Anterior cingulate cortex (tissue), 58 donors: ENCODE measurements around the gene IFT122.
"Not testable (repeated sequence)": the region's sequence is repeated elsewhere in the genome, so short reads cannot be mapped to it uniquely, and the experiment has no call there.

Source experiments
- DNase-seq, 58 donors: peaks; one replicate each; lab custom pipeline; 2025; lab: John Stamatoyannopoulos, UW

The IFT122 gene

DNA sequence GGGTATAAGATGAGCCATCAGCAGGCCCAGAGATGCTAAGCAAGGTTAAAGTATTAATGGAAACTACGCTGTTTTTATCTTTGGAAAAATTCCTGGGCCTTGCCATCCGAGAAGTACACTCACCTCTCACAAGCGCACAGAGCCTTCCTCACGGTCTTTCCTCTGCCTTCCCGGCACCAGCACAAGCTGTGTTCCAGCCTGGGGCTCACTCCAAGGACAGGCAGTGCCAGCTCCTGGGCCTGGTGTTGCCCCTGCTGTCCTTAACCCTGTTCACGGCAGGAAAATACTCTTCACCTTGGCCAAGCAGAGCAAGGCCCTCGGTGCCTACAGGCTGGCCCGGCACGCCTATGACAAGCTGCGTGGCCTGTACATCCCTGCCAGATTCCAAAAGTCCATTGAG, 74.1 kb downstream of the IFT122 start:
- no peak for DNase-seq

- DNase-seq: no peak
These were observed 74.5 kb downstream of the IFT122 start for GRCh38 chr3:129514563-129514962.

DNA sequence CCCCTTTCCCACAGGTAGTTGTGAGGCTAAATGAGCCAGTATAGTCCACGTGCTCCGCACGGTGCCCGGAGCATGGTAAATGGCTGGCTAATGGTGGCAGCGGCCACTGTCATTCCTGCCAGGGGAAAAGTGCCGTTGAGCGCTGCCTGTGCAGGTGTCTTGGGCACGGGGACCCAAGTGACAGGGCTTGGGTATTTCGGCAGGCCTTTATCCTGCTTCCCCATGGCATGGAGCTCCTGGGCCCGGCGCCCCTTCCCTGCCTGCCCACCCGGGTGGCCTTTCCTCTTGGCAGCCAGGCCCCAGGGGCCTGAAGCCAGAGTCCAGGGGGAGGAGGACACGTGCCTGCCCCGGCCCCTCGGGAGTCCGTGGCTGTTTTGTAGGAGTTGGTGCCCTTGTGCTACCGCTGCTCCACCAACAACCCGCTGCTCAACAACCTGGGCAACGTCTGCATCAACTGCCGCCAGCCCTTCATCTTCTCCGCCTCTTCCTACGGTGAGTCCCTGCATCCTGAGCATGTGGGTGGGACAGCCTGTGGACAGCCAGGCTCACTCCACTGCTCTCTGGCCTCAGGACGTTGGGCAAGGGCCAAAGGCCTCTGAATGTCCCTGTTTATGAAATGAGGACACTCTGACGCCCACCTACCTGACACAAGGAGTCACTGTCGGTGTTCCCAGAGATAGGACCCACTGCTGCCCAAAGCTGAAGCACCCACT, 75.2 kb downstream of the IFT122 start:
- not testable (repeated sequence) for DNase-seq

GRCh38 chr3:129515821-129516432, 75.9 kb downstream of the IFT122 start:
- DNase-seq: not testable (repeated sequence)

- no peak for DNase-seq
These were observed 77.5 kb downstream of the IFT122 start for GRCh38 chr3:129517516-129517915.

GRCh38 chr3:129518038-129518561, 78.1 kb downstream of the IFT122 start:
- DNase-seq: peak in 5 of 58 donors; percentile 12 to 31 (median 18)

GRCh38 chr3:129518581-129518980, 78.6 kb downstream of the IFT122 start:
- DNase-seq: no peak

DNA sequence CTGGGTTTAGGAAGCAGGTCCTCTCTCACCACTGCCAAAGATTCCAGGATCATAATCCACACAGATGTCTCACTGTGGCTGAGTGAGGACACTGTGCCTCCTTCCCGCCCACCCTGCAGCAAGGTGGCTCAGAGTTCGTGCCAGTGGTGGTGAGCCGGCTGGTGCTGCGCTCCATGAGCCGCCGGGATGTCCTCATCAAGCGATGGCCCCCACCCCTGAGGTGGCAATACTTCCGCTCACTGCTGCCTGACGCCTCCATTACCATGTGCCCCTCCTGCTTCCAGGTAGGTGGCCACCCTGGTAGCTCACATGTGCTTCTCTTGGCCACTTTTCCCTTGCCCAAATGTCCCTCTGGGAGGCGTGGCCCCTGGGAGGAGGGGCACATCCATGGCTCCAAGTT, 79.4 kb downstream of the IFT122 start:
- no peak for DNase-seq

DNA sequence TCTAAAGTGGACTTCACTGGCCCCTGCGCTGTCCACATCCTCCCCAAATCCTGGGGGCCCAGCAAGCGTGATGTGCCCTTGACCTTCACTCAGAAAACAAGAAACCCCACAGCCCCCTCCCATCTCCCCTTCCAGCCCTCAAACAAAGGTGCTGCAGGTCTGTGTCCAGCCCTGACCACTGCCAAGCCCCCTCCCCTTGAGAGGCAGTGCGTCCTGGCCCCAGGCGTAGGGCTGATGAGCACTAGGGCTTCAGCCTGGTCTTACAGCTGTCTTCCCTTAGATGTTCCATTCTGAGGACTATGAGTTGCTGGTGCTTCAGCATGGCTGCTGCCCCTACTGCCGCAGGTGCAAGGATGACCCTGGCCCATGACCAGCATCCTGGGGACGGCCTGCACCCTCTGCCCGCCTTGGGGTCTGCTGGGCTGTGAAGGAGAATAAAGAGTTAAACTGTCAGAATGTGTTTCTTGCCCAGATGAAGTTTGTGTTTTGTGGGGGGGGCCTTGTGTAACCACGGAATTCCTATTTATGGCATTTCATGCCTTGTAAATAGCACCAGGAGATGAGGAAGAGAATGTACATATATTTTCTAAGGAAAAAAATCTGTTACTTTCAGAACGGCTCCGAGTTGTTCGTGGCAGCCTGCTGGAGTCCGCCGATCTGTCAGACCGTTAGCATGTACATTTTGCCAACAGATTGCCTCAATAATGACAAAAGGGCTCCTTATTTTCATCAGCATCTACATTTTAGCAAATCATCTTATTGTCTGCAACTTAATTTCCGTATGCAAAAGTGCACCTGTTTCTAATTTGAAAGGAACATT, 80.1 kb downstream of the IFT122 start:
- DNase-seq: no peak

GRCh38 chr3:129520960-129521359, 80.9 kb downstream of the IFT122 start:
- no peak for DNase-seq

GRCh38 chr3:129521611-129522010, 81.6 kb downstream of the IFT122 start:
- DNase-seq: no peak

DNA sequence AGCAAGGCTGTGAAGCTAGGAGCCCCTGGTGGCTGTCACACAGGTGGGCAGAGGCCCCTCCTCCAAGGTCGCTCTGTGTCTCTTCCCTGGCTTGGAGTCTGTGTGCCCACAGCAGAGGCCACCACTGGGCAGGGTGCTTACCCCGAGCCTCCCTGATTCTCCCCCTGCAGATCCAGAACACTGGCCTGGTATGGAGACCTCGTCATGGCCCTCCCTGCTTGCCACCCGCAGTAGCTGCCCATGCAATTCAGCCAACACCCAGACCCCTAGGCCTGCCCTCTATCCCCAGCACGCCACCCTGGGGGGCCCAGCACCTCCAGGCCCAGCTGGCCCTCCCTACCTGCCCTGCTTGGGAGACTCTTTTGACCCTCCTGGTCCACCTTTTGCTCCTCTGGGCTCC, 82.9 kb downstream of the IFT122 start:
- DNase-seq: no peak

DNA sequence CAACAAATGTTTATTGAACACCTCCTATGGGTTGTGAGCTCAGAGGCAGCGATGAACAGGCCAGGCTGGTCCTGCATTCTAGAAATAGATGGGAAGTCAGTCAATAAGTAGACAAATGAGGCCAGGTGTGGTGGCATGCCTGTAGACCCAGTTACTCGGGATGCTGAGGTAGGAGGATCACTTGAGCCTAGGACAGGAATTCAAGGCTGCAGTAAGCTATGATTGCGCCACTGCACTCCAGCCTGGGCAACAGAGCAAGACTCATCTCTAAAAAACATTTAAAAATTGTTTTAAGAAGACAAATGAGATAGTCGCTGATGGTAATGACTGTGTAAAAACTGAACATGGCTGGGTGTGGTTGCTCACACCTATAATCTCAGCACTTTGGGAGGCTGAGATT, 84.1 kb downstream of the IFT122 start:
- no peak for DNase-seq

- no peak for DNase-seq
These were observed 85.4 kb downstream of the IFT122 start for GRCh38 chr3:129525341-129525968.

- no peak for DNase-seq
These were observed 86.3 kb downstream of the IFT122 start for GRCh38 chr3:129526121-129526900.

DNA sequence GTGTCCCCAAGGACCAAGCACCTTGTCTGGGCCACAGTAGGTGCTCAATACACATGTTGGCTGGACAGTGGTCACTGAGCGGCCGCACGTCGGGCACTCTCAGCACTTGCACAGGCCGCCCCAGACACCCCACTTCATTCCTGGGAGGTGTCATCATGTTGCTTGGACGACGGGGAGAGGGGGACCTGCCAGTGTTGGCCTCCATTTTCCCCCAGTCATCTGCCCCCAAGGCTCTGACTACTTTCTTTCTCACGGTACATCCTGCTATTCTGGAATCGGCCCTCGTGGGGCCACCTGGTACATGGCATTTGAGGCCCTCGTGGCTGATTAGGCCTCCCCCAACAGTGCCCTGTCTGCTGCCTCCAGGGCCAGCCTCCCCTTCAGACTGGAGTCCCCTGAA, 87.2 kb downstream of the IFT122 start:
- no peak for DNase-seq

- no peak for DNase-seq
These were observed 88.6 kb downstream of the IFT122 start, which contains the start of gene RHO for GRCh38 chr3:129528589-129529100. Gene RHO, plus strand, starts transcription at chr3:129528639. Its CDS starts 95 bp downstream, at chr3:129528734.

DNA sequence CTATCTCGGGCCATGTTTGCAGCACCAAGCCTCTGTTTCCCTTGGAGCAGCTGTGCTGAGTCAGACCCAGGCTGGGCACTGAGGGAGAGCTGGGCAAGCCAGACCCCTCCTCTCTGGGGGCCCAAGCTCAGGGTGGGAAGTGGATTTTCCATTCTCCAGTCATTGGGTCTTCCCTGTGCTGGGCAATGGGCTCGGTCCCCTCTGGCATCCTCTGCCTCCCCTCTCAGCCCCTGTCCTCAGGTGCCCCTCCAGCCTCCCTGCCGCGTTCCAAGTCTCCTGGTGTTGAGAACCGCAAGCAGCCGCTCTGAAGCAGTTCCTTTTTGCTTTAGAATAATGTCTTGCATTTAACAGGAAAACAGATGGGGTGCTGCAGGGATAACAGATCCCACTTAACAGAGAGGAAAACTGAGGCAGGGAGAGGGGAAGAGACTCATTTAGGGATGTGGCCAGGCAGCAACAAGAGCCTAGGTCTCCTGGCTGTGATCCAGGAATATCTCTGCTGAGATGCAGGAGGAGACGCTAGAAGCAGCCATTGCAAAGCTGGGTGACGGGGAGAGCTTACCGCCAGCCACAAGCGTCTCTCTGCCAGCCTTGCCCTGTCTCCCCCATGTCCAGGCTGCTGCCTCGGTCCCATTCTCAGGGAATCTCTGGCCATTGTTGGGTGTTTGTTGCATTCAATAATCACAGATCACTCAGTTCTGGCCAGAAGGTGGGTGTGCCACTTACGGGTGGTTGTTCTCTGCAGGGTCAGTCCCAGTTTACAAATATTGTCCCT, 89.6 kb downstream of the IFT122 start:
- no peak for DNase-seq
